Sigmoid colon (tissue), 7 donors: ENCODE data around the gene USP25. TPM values are rescaled to one million over a fixed set of nuclear protein-coding genes. Genes with fewer than 3 reads are reported as not detected.

Experiments
- DNase-seq: peaks from one replicate; pipeline ENCODE4 v3.0.0-alpha.2; 2019
- H3K27ac ChIP-seq, 4 donors: fragments of 200-600 bp; sonication (generic); one replicate each; pipeline ENCODE4 v1.5.1; 2016 to 2019; ENCODE audit warnings: mild to moderate bottlenecking in 1 of 4
- H3K27me3 ChIP-seq, 3 donors: fragments of 200-600 bp; sonication (generic); one replicate each; pipeline ENCODE4 v1.5.1; 2019; ENCODE audit warnings: mild to moderate bottlenecking in 1 of 3
- H3K36me3 ChIP-seq, 4 donors: fragments of 200-600 bp; sonication (generic); one replicate each; pipeline ENCODE4 v1.5.1; 2016 to 2019
- H3K4me1 ChIP-seq, 4 donors: fragments of 200-600 bp; sonication (generic); one replicate each; pipeline ENCODE4 v1.5.1; 2017 to 2019
- H3K4me3 ChIP-seq, 4 donors: fragments of 200-600 bp; sonication (generic); one replicate each; pipeline ENCODE4 v1.5.1; 2017 to 2019; ENCODE audit warnings: mild to moderate bottlenecking in 2 of 4, moderate library complexity in 1 of 4
- H3K9me3 ChIP-seq, 4 donors: fragments of 200-600 bp in 3 of 4; sonication (generic) in 3 of 4; one replicate each; pipeline versions ENCODE4 v1.5.1 to v1.6.1; 2013 to 2019
- EP300 ChIP-seq, 4 donors: sonication (generic); formaldehyde crosslinking; IDR thresholded peaks; one replicate each; pipeline ENCODE4 v1.6.1; 2017; ENCODE audit warnings: antibody characterized with exemption in 4 of 4
- POLR2A ChIP-seq, 2 donors: fragments of 450-650 bp; IDR thresholded peaks; one replicate each; pipeline ENCODE4 v1.6.1; 2016; ENCODE audit warnings: antibody characterized with exemption in 2 of 2, mild to moderate bottlenecking in 2 of 2, moderate library complexity in 2 of 2
- POLR2AphosphoS5 ChIP-seq, 4 donors: sonication (generic); formaldehyde crosslinking; IDR thresholded peaks; one replicate each; pipeline ENCODE4 v1.6.1; 2017; ENCODE audit warnings: antibody characterized with exemption in 4 of 4
- WGBS, 2 donors: extraction: QIAGEN DNeasy Blood & Tissue Kit; methylation state at CpG; one replicate each; pipeline ENCODE4 v1.1.7; 2013; 5-methylcytosine and 5-hydroxymethylcytosine counted together
- intact Hi-C: fragments of 100-400 bp; cut with DNase I; formaldehyde crosslinking; loops from one replicate; pipeline ENCODE4 v1.15.1; 2023
- polyA plus RNA-seq, 3 donors: library from polyadenylated mRNA; stranded (reverse); fragments of 200-250 nt; gene quantifications; one replicate each; pipeline ENCODE4 v1.2.3, GENCODE V29; 2013
- total RNA-seq, 4 donors: library from RNA; depleted of rRNA; stranded (reverse); fragments of >200 nt; gene quantifications; one replicate each; pipeline ENCODE4 v1.1.0, GENCODE V29; 2016
- TF ChIP-seq, protein P1 (sequence below), 4 experiments: fragments of 450-650 bp in 3 of 4; fragments of 200-600 bp in 1 of 4; IDR thresholded peaks; one replicate each; pipeline ENCODE4 v1.5.1; 2016 to 2019; ENCODE audit warnings: antibody characterized with exemption in 4 of 4, mild to moderate bottlenecking in 3 of 4, moderate library complexity in 2 of 4
- donor health status: healthy with polysubstance abuse.
- donor health status: Bipolar disorder and iron deficiency.
- donor health status: healthy.

Gene USP25
- total and polyA plus RNA-seq, 7 donors = 10.2 to 54.0 (median 37.9) TPM

DNA sequence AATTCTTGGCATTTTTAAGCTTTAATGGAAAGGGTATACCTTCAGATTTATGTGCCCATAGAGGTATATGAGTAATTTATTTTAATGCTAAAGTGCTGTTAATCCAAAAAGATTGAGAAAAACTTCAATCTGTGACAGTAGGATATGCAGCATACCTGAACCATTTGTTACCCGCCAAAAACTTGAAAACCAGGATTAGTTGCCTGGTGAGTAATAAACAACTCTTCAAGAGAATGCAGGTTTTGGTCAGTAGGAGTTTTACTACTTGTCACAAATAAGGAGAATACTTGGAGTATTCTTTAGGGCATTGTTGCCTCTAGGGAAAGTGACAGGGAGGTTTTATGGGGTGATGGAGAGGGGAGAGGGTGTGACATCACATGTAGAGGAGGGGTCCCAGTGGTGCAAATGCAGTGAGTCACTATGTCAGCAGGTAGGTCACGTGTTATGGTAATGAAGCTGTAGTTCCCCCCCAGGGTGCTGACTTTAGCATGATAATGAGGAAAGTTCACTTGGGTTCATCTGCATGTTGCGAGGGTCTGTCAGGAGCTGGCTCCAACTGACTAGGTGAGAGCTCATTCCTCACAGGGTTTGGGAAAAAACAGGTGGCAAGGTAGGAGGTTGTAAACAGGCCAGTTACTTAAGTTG, 23.1 kb downstream of the USP25 start:
- H3K4me1 ChIP-seq = peaks cover 0 to 83% (median 62%) of the 10 kb centered on the region in 4 donors
- no peaks in the 10 kb centered on the region for H3K27me3 ChIP-seq
- H3K4me3 ChIP-seq = no peak overlapping the region
- 87 to 91% methylated on average over 3 of the region's 3 CpGs for WGBS, 2 donors
- H3K9me3 ChIP-seq = no peaks in the 10 kb centered on the region
- no peak for DNase-seq
- intact Hi-C loops = no loop called here
- H3K36me3 ChIP-seq = no peaks in the 10 kb centered on the region
- no peak overlapping the region for H3K27ac ChIP-seq
- TF ChIP-seq, protein P1, sequence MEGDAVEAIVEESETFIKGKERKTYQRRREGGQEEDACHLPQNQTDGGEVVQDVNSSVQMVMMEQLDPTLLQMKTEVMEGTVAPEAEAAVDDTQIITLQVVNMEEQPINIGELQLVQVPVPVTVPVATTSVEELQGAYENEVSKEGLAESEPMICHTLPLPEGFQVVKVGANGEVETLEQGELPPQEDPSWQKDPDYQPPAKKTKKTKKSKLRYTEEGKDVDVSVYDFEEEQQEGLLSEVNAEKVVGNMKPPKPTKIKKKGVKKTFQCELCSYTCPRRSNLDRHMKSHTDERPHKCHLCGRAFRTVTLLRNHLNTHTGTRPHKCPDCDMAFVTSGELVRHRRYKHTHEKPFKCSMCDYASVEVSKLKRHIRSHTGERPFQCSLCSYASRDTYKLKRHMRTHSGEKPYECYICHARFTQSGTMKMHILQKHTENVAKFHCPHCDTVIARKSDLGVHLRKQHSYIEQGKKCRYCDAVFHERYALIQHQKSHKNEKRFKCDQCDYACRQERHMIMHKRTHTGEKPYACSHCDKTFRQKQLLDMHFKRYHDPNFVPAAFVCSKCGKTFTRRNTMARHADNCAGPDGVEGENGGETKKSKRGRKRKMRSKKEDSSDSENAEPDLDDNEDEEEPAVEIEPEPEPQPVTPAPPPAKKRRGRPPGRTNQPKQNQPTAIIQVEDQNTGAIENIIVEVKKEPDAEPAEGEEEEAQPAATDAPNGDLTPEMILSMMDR (IDR thresholded peaks at IDR 0.05) = no peak
- TF ChIP-seq POLR2AphosphoS5 (IDR thresholded peaks at IDR 0.05) = no peak
- TF ChIP-seq EP300 (IDR thresholded peaks at IDR 0.05) = no peak
- no peak for TF ChIP-seq POLR2A (IDR thresholded peaks at IDR 0.05)

DNA sequence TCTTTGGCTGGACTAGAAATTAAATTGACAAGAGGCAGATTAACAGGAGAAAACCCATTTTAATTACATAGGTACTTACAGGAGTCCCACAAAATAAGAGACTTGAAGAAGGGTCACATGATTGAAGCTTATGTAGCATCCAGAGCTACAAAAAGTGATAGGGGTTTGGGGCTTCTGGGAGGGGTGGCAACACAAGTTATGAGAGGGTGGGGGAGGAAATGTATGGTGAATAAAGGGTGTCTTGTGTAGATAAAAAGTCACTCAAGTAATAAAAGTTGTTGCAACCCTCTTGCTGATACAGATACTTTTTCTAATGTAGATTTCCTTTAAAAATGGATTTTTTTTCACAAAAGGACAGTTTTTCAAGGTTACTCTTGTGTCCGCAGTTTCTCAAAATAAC, 24.0 kb downstream of the USP25 start:
- peaks cover 0 to 74% (median 54%) of the 10 kb centered on the region in 4 donors for H3K4me1 ChIP-seq

DNA sequence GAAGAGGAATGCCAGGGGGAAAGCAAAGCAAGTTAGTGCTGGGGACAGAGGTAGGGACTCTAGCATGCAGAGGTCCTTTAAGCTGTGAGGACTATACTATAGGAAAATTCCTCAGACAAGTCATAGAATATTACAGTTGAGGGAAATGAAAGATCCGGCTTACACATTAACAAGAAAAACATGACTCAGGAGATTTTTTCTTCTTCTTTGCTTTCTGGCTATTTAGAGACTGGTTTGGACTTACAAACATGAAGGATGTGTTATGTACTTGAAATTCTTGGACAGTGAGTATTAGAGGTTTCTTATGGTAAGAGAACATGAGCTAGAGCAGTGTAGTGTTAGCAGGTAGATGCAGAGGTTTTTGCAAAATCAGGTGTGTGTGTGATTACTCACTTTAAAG, 24.9 kb downstream of the USP25 start:
- H3K27me3 ChIP-seq = no peaks in the 10 kb centered on the region
- intact Hi-C loops = no loop called here
- TF ChIP-seq POLR2A (IDR thresholded peaks at IDR 0.05) (no peak), EP300 (IDR thresholded peaks at IDR 0.05) (no peak), POLR2AphosphoS5 (IDR thresholded peaks at IDR 0.05) (no peak)
- TF ChIP-seq, protein P1 (IDR thresholded peaks at IDR 0.05) = no peak
- no peaks in the 10 kb centered on the region for H3K9me3 ChIP-seq
- no peak overlapping the region for H3K4me3 ChIP-seq
- DNase-seq = no peak
- H3K36me3 ChIP-seq = no peaks in the 10 kb centered on the region
- 8 to 44% methylated on average over 1 of the region's 1 CpG for WGBS, 2 donors
- H3K4me1 ChIP-seq = peaks cover 0 to 66% (median 51%) of the 10 kb centered on the region in 4 donors
- H3K27ac ChIP-seq = no peak overlapping the region

More for the DNA sequence above, 24.0 kb downstream of the USP25 start:
- WGBS, 2 donors = 92 to 94% methylated on average over 1 of the region's 1 CpG
- TF ChIP-seq POLR2A (IDR thresholded peaks at IDR 0.05) = no peak
- TF ChIP-seq EP300 (IDR thresholded peaks at IDR 0.05) = no peak
- TF ChIP-seq, protein P1 (IDR thresholded peaks at IDR 0.05) = no peak
- no peak for TF ChIP-seq POLR2AphosphoS5 (IDR thresholded peaks at IDR 0.05)
- H3K27ac ChIP-seq = no peak overlapping the region
- no peak for DNase-seq
- no peaks in the 10 kb centered on the region for H3K27me3 ChIP-seq
- intact Hi-C loops = no loop called here
- H3K36me3 ChIP-seq = no peaks in the 10 kb centered on the region
- H3K9me3 ChIP-seq = no peaks in the 10 kb centered on the region
- H3K4me3 ChIP-seq = no peak overlapping the region

DNA sequence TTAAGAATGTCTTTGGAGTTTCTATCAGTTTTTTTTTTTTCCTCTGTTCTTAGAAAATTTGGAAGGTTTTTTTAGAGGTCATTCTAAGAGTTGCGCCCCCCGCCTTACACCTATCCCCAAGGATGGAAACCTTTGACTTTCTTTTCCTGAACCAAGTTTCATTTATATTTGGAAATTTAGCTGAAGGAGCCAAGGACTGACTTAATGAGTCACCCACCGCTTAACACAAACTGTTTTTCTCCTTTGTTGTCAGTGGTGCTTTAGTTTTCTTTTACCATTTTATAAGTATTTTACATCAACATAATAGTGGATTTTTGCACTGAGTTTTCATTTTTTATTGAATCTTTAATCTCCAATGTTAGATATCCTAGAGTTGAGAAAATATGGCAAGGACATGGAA, 25.3 kb downstream of the USP25 start:
- WGBS, 2 donors = 92% methylated on average over 3 of the region's 3 CpGs
- Histone ChIP-seq H3K4me1 (peaks cover 0 to 66% (median 51%) of the 10 kb centered on the region in 4 donors), H3K27me3 (no peaks in the 10 kb centered on the region), H3K36me3 (no peaks in the 10 kb centered on the region), H3K9me3 (no peaks in the 10 kb centered on the region), H3K27ac (no peak overlapping the region), H3K4me3 (no peak overlapping the region)
- no peak for DNase-seq
- TF ChIP-seq POLR2AphosphoS5 (IDR thresholded peaks at IDR 0.05) (no peak), EP300 (IDR thresholded peaks at IDR 0.05) (no peak)
- TF ChIP-seq, protein P1 (IDR thresholded peaks at IDR 0.05) = no peak
- intact Hi-C loops = no loop called here

DNA sequence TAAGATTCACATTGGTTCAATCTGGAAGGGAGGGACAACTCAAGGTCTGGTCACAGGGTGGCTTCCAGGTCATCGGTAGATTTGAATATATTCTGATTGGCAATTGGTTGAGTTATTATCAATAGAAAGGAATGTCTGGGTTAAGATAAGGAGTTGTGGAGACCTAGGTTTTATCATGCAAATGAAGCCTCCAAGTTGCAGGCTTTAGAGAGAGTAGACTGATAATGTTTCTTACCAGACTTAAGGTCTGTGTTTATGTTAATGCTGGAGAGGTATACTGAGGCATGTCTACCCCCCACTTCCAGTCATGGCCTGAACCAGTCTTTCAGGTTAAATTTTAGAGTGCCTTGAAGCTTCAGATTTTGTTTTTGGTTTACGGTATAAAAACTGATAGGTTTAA, 29.7 kb downstream of the USP25 start:
- Histone ChIP-seq H3K27me3 (no peaks in the 10 kb centered on the region), H3K36me3 (no peaks in the 10 kb centered on the region), H3K27ac (no peak overlapping the region), H3K9me3 (no peaks in the 10 kb centered on the region), H3K4me3 (no peak overlapping the region), H3K4me1 (peaks cover 0 to 39% (median 32%) of the 10 kb centered on the region in 4 donors)
- TF ChIP-seq POLR2A (IDR thresholded peaks at IDR 0.05) (no peak), POLR2AphosphoS5 (IDR thresholded peaks at IDR 0.05) (no peak), EP300 (IDR thresholded peaks at IDR 0.05) (no peak)
- TF ChIP-seq, protein P1 (IDR thresholded peaks at IDR 0.05) = no peak
- no peak for DNase-seq
- 92 to 96% methylated on average over 2 of the region's 2 CpGs for WGBS, 2 donors
- intact Hi-C loops = no loop called here
